ENCODE measurements around the gene CRLF2. TPM values are rescaled to one million over a fixed set of nuclear protein-coding genes. Genes with fewer than 3 reads are reported as not detected.
"Not testable (repeated sequence)": the region's sequence is repeated elsewhere in the genome, so short reads cannot be mapped to it uniquely, and the experiment has no call there.

Gene CRLF2
- total and polyA plus RNA-seq, 2 of the 8 experiments (the other 6 are each of a cell fraction or from before 2014, with no cell fraction given), result 0.06 TPM; not detected in 1

DNA sequence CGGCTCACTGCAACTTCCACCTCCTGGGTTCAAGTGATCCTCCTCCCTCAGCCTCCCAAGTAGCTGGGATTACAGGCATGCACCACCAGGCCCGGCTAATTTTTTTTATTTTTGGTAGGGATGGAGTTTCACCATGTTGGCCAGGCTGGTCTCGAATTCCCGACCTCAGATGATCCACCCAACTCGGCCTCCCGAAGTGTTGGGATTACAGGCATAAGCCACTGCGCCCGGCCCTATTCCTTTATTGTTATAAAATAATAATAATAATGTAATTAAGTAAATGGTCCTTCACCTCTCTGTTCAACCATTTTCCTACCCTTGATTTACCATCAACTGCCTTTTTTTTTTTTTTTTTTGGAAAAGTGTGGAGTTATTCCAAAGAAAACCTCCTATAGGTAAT, 15.7 kb upstream of the CRLF2 start:
- H4K5ac ChIP-seq (ENCODE audit: insufficient read length, low read depth, low read length); FAIRE-seq; H3K4ac ChIP-seq (replicated peaks; ENCODE audit: insufficient read length, low read depth, low read length); CTCF ChIA-PET (ENCODE audit: partially characterized antibody); H3K27me3 ChIP-seq (replicated peaks in 1 of 4; ENCODE audit: control insufficient read depth in 3 of 4, extremely low read depth in 1 of 4, insufficient read depth in 3 of 4, low read length in 3 of 4); H2BK20ac ChIP-seq (ENCODE audit: low read length); H2BK5ac ChIP-seq (ENCODE audit: low read depth, low read length); H3K79me2 ChIP-seq (ENCODE audit: control insufficient read depth in 1 of 2, insufficient read depth in 2 of 2, low read length in 2 of 2); H3K9ac ChIP-seq (replicated peaks in 1 of 4; ENCODE audit: extremely low read depth in 1 of 4, low read depth in 3 of 4, low read length in 3 of 4); POLR2A ChIA-PET (ENCODE audit: partially characterized antibody); H3K18ac ChIP-seq (ENCODE audit: extremely low read depth, low read length); H3K9me3 ChIP-seq (ENCODE audit: insufficient read depth in 2 of 2, low read depth in 1 of 2, low read length in 1 of 2); DNase-seq (ENCODE audit: low read depth in 1 of 2, low spot score in 2 of 2); H3K79me1 ChIP-seq (ENCODE audit: low read depth, low read length); H3K4me3 ChIP-seq (ENCODE audit: extremely low read depth in 1 of 4, insufficient read depth in 2 of 4, low read depth in 3 of 4, low read length in 4 of 4); H4K8ac ChIP-seq (ENCODE audit: extremely low read depth, insufficient read depth, low read length); H3K36me3 ChIP-seq (ENCODE audit: control insufficient read depth in 2 of 4, insufficient read depth in 4 of 4, low read length in 3 of 4); H3K23ac ChIP-seq (ENCODE audit: insufficient read length); H3K4me2 ChIP-seq (ENCODE audit: insufficient read depth in 1 of 2, low read depth in 2 of 2, low read length in 2 of 2); H3K14ac ChIP-seq (ENCODE audit: insufficient read length); H2BK12ac ChIP-seq (ENCODE audit: low read depth, low read length); H4K91ac ChIP-seq (replicated peaks; ENCODE audit: insufficient read length, low read length); H4K20me1 ChIP-seq (replicated peaks in 1 of 2; ENCODE audit: control insufficient read depth in 1 of 2, insufficient read depth in 2 of 2, low read length in 2 of 2); H3K27ac ChIP-seq (ENCODE audit: low read depth, low read length); H2AK5ac ChIP-seq (ENCODE audit: low read depth, low read length); H3K56ac ChIP-seq (replicated peaks; ENCODE audit: insufficient read length, low read depth, low read length); H2BK120ac ChIP-seq (replicated peaks; ENCODE audit: low read depth, low read length); H3K4me1 ChIP-seq (replicated peaks in 1 of 4; ENCODE audit: control insufficient read depth in 3 of 4, insufficient read depth in 4 of 4, low read length in 3 of 4); H2AFZ ChIP-seq (ENCODE audit: low read length); H2BK15ac ChIP-seq (ENCODE audit: low read length): not testable (repeated sequence)
- 87% methylated on average over 8 of the region's 8 CpGs; no CpG with 5 or more reads in 1 of the 2 experiments for WGBS, 2 experiments (ENCODE audit: extremely low coverage in 1 of 2, insufficient coverage in 1 of 2, insufficient read length in 1 of 2, insufficient replicate concordance in 2 of 2, low coverage in 1 of 2, low lambda C conversion rate in 2 of 2, missing lambda C conversion rate in 1 of 2)
- H3K23me2 ChIP-seq (ENCODE audit: low read depth, low read length), result peaks cover 18% of the 10 kb centered on the region; the same call in 1 of the 2 replicates
